WTC11 (cell line): ENCODE data around the gene SLC9A7. TPM values are rescaled to one million over a fixed set of nuclear protein-coding genes. Genes with fewer than 3 reads are reported as not detected.
A peak's percentile ranks its signal among the peaks of the same experiment; 100 is the strongest.

Experiments used
- ATAC-seq: fragments of 200-7000 bp; cut with Tn5 transposase; 2 replicates; pipeline ENCODE4 v1.10.0; 2021; ENCODE audit warnings: mild to moderate bottlenecking, moderate library complexity
- CTCF ChIA-PET: fragments of 300-600 bp; sonication (Branson Sonifier 250); formaldehyde crosslinking; loops from one replicate; lab custom pipeline; 2021; ENCODE audit warnings: antibody characterized with exemption; lab: Charles Lee
- POLR2A ChIA-PET: fragments of 350-600 bp; sonication (Branson Sonifier 250); formaldehyde crosslinking; loops from one replicate; lab custom pipeline; 2021; ENCODE audit warnings: antibody characterized with exemption; lab: Charles Lee
- DNase-seq: peaks from one replicate; pipeline ENCODE4 v3.0.0; 2021; ENCODE audit warnings: low spot score
- H3K27ac Mint-ChIP-seq: 2 replicates; pipeline ENCODE4 v1.8.0; 2021; ENCODE audit warnings: mixed read lengths
- H3K27me3 Mint-ChIP-seq: 2 replicates; pipeline ENCODE4 v1.8.0; 2021; ENCODE audit warnings: low read depth, mild to moderate bottlenecking, moderate library complexity, mixed read lengths
- H3K36me3 Mint-ChIP-seq: 2 replicates; pipeline ENCODE4 v1.8.0; 2021; ENCODE audit warnings: mixed read lengths
- H3K4me1 Mint-ChIP-seq: 2 replicates; pipeline ENCODE4 v1.8.0; 2022; ENCODE audit warnings: mixed read lengths
- H3K4me3 Mint-ChIP-seq: 2 replicates; pipeline ENCODE4 v1.8.0; 2021; ENCODE audit warnings: mild to moderate bottlenecking, moderate library complexity, mixed read lengths
- H3K9me3 Mint-ChIP-seq: 2 replicates; pipeline ENCODE4 v1.8.0; 2021; ENCODE audit warnings: mixed read lengths
- ATF1 ChIP-seq: sonication (generic); formaldehyde crosslinking; IDR thresholded peaks from 2 replicates; pipeline ENCODE4 v1.8.1; 2023; ENCODE audit warnings: mild to moderate bottlenecking, moderate library complexity, missing genetic modification reagents
- ATF3 ChIP-seq: sonication (generic); formaldehyde crosslinking; conservative IDR thresholded peaks from 2 replicates; pipeline ENCODE4 v1.8.1; 2022; ENCODE audit warnings: mild to moderate bottlenecking, missing genetic modification reagents
- ATF6 ChIP-seq: sonication (generic); formaldehyde crosslinking; IDR thresholded peaks from 2 replicates; pipeline ENCODE4 v1.8.1; 2023; ENCODE audit warnings: mild to moderate bottlenecking, missing genetic modification reagents
- CDX4 ChIP-seq: fragments of 250-450 bp; sonication (Bioruptor Pico); IDR thresholded peaks from 2 replicates; pipeline ENCODE4 v1.9.0; 2021; ENCODE audit warnings: moderate library complexity, mild to moderate bottlenecking, inconsistent platforms, borderline replicate concordance
- CREM ChIP-seq: sonication (generic); formaldehyde crosslinking; IDR thresholded peaks from 2 replicates; pipeline ENCODE4 v1.8.1; 2022; ENCODE audit warnings: mild to moderate bottlenecking, missing genetic modification reagents, moderate library complexity
- ERG ChIP-seq: fragments of 250-450 bp; sonication (Bioruptor Pico); IDR thresholded peaks from 2 replicates; pipeline ENCODE4 v1.8.0; 2021; ENCODE audit warnings: mild to moderate bottlenecking
- FOXJ3 ChIP-seq: sonication (generic); formaldehyde crosslinking; IDR thresholded peaks from 2 replicates; pipeline ENCODE4 v1.9.0; 2021; ENCODE audit warnings: missing genetic modification reagents, mild to moderate bottlenecking, borderline replicate concordance
- GABPB1 ChIP-seq: sonication (generic); formaldehyde crosslinking; IDR thresholded peaks from 2 replicates; pipeline ENCODE4 v1.8.1; 2023; ENCODE audit warnings: mild to moderate bottlenecking, missing genetic modification reagents
- HMGA2 ChIP-seq: fragments of 250-450 bp; sonication (Bioruptor Pico); IDR thresholded peaks from 2 replicates; pipeline ENCODE4 v1.4.0; 2021; ENCODE audit warnings: mild to moderate bottlenecking, moderate library complexity
- JUN ChIP-seq: sonication (generic); formaldehyde crosslinking; IDR thresholded peaks from 2 replicates; pipeline ENCODE4 v1.8.0; 2023; ENCODE audit warnings: mild to moderate bottlenecking, missing genetic modification reagents
- MYBL2 ChIP-seq: sonication (generic); formaldehyde crosslinking; IDR thresholded peaks from 2 replicates; pipeline ENCODE4 v1.8.1; 2023; ENCODE audit warnings: mild to moderate bottlenecking, moderate library complexity, missing genetic modification reagents
- NR3C1 ChIP-seq: sonication (generic); formaldehyde crosslinking; conservative IDR thresholded peaks from 2 replicates; pipeline ENCODE4 v1.8.1; 2023; ENCODE audit warnings: low read depth, mild to moderate bottlenecking, missing genetic modification reagents
- PRRX2 ChIP-seq: fragments of 250-450 bp; sonication (Bioruptor Pico); IDR thresholded peaks from 2 replicates; pipeline ENCODE4 v1.8.0; 2021; ENCODE audit warnings: mild to moderate bottlenecking
- SMAD4 ChIP-seq: sonication (generic); formaldehyde crosslinking; IDR thresholded peaks from 2 replicates; pipeline ENCODE4 v1.8.0; 2022; ENCODE audit warnings: mild to moderate bottlenecking, missing genetic modification reagents
- USF1 ChIP-seq: sonication (generic); formaldehyde crosslinking; IDR thresholded peaks from 2 replicates; pipeline ENCODE4 v1.8.0; 2022; ENCODE audit warnings: mild to moderate bottlenecking, missing genetic modification reagents
- ZNF281 ChIP-seq: sonication (generic); formaldehyde crosslinking; IDR thresholded peaks from 2 replicates; pipeline ENCODE4 v1.8.0; 2023; ENCODE audit warnings: mild to moderate bottlenecking, missing genetic modification reagents
- ZNF317 ChIP-seq: sonication (generic); formaldehyde crosslinking; IDR thresholded peaks from 2 replicates; pipeline ENCODE4 v1.8.1; 2023; ENCODE audit warnings: low read depth, mild to moderate bottlenecking, moderate library complexity, missing genetic modification reagents, borderline replicate concordance
- ZNF532 ChIP-seq: fragments of 250-450 bp; sonication (Bioruptor Pico); IDR thresholded peaks from 2 replicates; pipeline ENCODE4 v1.9.0; 2021; ENCODE audit warnings: mild to moderate bottlenecking, borderline replicate concordance
- ZNF671 ChIP-seq: fragments of 250-450 bp; sonication (Bioruptor Pico); IDR thresholded peaks from 2 replicates; pipeline ENCODE4 v1.8.0; 2021; ENCODE audit warnings: mild to moderate bottlenecking
- total RNA-seq: library from RNA; stranded (reverse); gene quantifications from 3 replicates; pipeline ENCODE4 v1.2.3, GENCODE V29; 2021

Gene SLC9A7
- total RNA-seq, 1 experiment from 2014 or later, result 18.0 TPM

- peaks cover 3% of the 10 kb centered on the region; the same call in 1 of the 2 replicates for H3K4me1 Mint-ChIP-seq
- ChIA-PET POLR2A (no interaction called here), CTCF (no interaction called here)
- H3K9me3 Mint-ChIP-seq, result no peaks in the 10 kb centered on the region
- H3K27ac Mint-ChIP-seq, result no peak overlapping the region
- no peak overlapping the region for H3K4me3 Mint-ChIP-seq
- ATAC-seq (no peak), DNase-seq (no peak)
- no peaks in the 10 kb centered on the region for H3K27me3 Mint-ChIP-seq
- H3K36me3 Mint-ChIP-seq, result peaks cover 15% of the 10 kb centered on the region; the same call in 1 of the 2 replicates
- TF ChIP-seq SMAD4 (CRISPR knock-in tag) (no peak), ATF1 (CRISPR knock-in tag) (no peak), ZNF317 (CRISPR knock-in tag) (no peak), ATF6 (no peak), FOXJ3 (CRISPR knock-in tag) (no peak), ZNF281 (no peak), ZNF671 (CRISPR knock-in tag) (no peak)
Measured at GRCh38 chrX:46610070-46610658, 148.8 kb downstream of the SLC9A7 start.

- 0 out of 2 replicates have a peak, but pooled peaks cover 3% of the 10 kb centered on the region for H3K4me1 Mint-ChIP-seq
Measured at GRCh38 chrX:46607916-46608315, 151.0 kb downstream of the SLC9A7 start.

GRCh38 chrX:46602468-46603102, 156.3 kb downstream of the SLC9A7 start:
- ATAC-seq (no peak), DNase-seq (no peak)
- ChIA-PET POLR2A (no interaction called here), CTCF (no interaction called here)
- peaks cover 7% of the 10 kb centered on the region for H3K4me1 Mint-ChIP-seq
- H3K36me3 Mint-ChIP-seq, result peaks cover 8% of the 10 kb centered on the region; the same call in 1 of the 2 replicates
- H3K9me3 Mint-ChIP-seq, result no peaks in the 10 kb centered on the region
- H3K27ac Mint-ChIP-seq, result peak overlapping the region; percentile 41; the same call in 1 of the 2 replicates
- H3K27me3 Mint-ChIP-seq, result no peaks in the 10 kb centered on the region
- no peak overlapping the region for H3K4me3 Mint-ChIP-seq
- no peak for TF ChIP-seq ERG (CRISPR knock-in tag)
- no peak for TF ChIP-seq HMGA2 (CRISPR knock-in tag)
- no peak for TF ChIP-seq ZNF532 (CRISPR knock-in tag)
- TF ChIP-seq CREM, result no peak
- no peak for TF ChIP-seq NR3C1
- no peak for TF ChIP-seq MYBL2 (CRISPR knock-in tag)

More at GRCh38 chrX:46607916-46608315, 151.0 kb downstream of the SLC9A7 start:
- ChIA-PET POLR2A (no interaction called here), CTCF (no interaction called here)
- ATAC-seq (no peak), DNase-seq (no peak)
- no peak overlapping the region for H3K27ac Mint-ChIP-seq
- H3K9me3 Mint-ChIP-seq, result no peaks in the 10 kb centered on the region
- no peak for TF ChIP-seq HMGA2 (CRISPR knock-in tag)
- no peak for TF ChIP-seq JUN (CRISPR knock-in tag)
- TF ChIP-seq USF1 (CRISPR knock-in tag), result no peak
- no peak for TF ChIP-seq PRRX2
- TF ChIP-seq CDX4 (CRISPR knock-in tag), result no peak
- TF ChIP-seq GABPB1 (CRISPR knock-in tag), result no peak
- TF ChIP-seq ATF3 (CRISPR knock-in tag), result no peak
- no peak for TF ChIP-seq NR3C1
- H3K27me3 Mint-ChIP-seq, result no peaks in the 10 kb centered on the region
- H3K4me3 Mint-ChIP-seq, result no peak overlapping the region
- no peaks in the 10 kb centered on the region for H3K36me3 Mint-ChIP-seq
